ENCODE measurements around the gene INPP4B. TPM values are rescaled to one million over a fixed set of nuclear protein-coding genes. Genes with fewer than 3 reads are reported as not detected.

The INPP4B gene
- total and polyA plus RNA-seq, 7 donors: 4.2 to 27.3 (median 17.2) TPM

DNA sequence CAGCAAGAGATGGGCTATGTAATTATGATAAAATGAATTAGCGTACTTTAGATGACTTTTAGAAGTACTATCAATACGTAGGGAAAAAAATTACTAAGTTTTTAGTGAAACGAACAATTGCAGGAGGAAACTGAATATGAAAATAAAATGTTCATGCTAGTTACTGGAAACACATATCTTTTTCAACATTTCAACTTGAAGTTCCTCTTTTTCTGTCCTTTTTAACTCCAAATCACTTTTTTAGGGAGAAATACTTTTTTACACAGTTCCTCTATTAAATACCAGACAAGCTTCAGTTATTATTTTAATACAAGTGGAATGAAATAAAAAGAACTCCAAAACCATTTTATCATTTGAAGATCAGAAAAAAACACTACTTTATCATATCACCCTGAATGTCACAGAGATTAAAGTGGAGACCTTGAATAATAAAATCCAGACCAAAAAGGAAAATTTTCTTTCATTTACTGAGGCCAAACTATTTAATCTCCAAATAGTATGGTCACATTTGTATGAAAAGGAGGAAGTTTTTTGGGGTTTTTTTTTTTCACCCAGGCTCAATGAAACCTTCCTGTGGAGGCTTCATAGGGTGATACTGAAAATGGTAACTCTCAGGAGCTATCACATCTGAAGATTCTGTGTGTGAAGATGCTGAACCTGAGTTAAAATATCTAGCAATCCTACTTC is 306.2 kb downstream of the INPP4B start:
- TF ChIP-seq EP300 (IDR thresholded peaks at IDR 0.05): no peak
- TF ChIP-seq, protein P1, sequence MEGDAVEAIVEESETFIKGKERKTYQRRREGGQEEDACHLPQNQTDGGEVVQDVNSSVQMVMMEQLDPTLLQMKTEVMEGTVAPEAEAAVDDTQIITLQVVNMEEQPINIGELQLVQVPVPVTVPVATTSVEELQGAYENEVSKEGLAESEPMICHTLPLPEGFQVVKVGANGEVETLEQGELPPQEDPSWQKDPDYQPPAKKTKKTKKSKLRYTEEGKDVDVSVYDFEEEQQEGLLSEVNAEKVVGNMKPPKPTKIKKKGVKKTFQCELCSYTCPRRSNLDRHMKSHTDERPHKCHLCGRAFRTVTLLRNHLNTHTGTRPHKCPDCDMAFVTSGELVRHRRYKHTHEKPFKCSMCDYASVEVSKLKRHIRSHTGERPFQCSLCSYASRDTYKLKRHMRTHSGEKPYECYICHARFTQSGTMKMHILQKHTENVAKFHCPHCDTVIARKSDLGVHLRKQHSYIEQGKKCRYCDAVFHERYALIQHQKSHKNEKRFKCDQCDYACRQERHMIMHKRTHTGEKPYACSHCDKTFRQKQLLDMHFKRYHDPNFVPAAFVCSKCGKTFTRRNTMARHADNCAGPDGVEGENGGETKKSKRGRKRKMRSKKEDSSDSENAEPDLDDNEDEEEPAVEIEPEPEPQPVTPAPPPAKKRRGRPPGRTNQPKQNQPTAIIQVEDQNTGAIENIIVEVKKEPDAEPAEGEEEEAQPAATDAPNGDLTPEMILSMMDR (IDR thresholded peaks at IDR 0.05): no peak
- TF ChIP-seq POLR2AphosphoS5 (IDR thresholded peaks at IDR 0.05): no peak
- TF ChIP-seq POLR2A (IDR thresholded peaks at IDR 0.05): no peak
- Histone ChIP-seq H3K9me3 (no peaks in the 10 kb centered on the region), H3K36me3 (no peaks in the 10 kb centered on the region), H3K4me1 (no peaks in the 10 kb centered on the region), H3K27me3 (no peaks in the 10 kb centered on the region), H3K27ac (no peak overlapping the region), H3K4me3 (no peak overlapping the region)
- WGBS, 2 donors: 28 to 31% methylated on average over 3 of the region's 3 CpGs
- intact Hi-C loops (cut with DNase I): no loop called here
- DNase-seq: no peak

DNA sequence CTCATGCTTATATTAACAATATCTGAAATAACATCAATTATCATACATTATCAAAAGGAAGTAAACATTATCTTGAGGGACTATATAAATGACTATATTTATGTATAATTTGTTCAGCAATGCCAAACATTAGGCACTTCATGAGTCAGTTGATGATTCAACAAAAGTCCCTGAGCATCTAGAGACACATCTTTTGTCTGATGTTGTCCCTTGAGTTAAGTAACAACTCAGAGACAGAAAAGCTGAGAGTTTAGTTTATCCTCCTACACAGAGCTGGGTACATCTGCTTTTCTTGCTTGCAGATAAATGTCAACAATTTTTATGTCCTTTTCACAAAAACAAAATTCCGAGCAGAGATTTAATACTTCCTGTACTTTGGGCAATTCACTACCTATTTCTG is 311.1 kb downstream of the INPP4B start:
- TF ChIP-seq, protein P1 (IDR thresholded peaks at IDR 0.05): no peak
- TF ChIP-seq POLR2A (IDR thresholded peaks at IDR 0.05): no peak
- TF ChIP-seq EP300 (IDR thresholded peaks at IDR 0.05): no peak
- TF ChIP-seq POLR2AphosphoS5 (IDR thresholded peaks at IDR 0.05): no peak
- no peaks in the 10 kb centered on the region for H3K4me1 ChIP-seq
- H3K27me3 ChIP-seq: no peaks in the 10 kb centered on the region
- intact Hi-C loops (cut with DNase I): no loop called here
- H3K4me3 ChIP-seq: no peak overlapping the region
- no peak for DNase-seq
- 80 to 82% methylated on average over 1 of the region's 1 CpG for WGBS, 2 donors
- H3K9me3 ChIP-seq: no peaks in the 10 kb centered on the region
- H3K36me3 ChIP-seq: no peaks in the 10 kb centered on the region
- no peak overlapping the region for H3K27ac ChIP-seq

DNA sequence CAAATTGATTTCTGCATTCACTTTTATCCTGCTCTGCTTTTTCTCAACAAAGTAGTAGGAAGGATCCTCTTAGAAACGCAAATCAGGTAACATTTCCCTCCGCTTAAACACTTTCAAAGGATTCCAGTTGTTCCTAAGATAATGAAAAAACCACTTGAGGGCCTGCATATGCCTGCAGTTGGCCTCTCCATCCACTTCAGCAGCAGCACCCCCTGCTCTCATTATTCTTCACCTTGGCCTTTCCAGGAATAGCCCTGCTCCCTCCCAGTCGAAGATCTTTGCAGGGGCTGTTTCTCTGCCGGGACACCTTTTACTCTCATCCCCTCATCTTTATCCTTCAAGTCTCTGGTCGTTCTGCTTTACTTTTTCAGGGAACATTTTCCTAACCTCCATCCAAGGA is 314.0 kb downstream of the INPP4B start:
- WGBS, 2 donors: 89 to 91% methylated on average over 5 of the region's 5 CpGs

DNA sequence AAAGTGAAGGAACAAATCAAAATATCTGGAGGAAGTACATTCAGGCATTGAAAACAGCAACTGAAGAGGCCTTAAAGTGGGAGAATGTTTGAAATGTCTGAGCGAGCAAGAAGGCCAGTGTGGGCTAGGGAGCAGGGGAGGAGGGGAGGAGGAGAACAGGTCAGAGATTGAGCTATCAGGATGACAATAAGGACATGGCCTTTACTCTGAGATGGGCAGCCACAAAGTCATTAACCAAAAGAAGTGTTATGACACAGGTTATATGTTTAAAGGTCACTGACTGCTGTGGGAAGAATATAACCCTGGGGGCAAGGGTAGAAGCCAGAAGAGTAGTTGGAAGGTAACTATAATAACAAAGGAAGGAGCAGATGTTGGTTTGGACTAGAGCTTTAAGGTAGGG is 315.4 kb downstream of the INPP4B start:
- Histone ChIP-seq H3K27me3 (no peaks in the 10 kb centered on the region), H3K27ac (no peak overlapping the region), H3K9me3 (no peaks in the 10 kb centered on the region), H3K36me3 (no peaks in the 10 kb centered on the region), H3K4me3 (no peak overlapping the region), H3K4me1 (no peaks in the 10 kb centered on the region)
- no peak for DNase-seq
- intact Hi-C loops (cut with DNase I): no loop called here
- TF ChIP-seq, protein P1 (IDR thresholded peaks at IDR 0.05): no peak
- TF ChIP-seq POLR2AphosphoS5 (IDR thresholded peaks at IDR 0.05): no peak
- no peak for TF ChIP-seq POLR2A (IDR thresholded peaks at IDR 0.05)
- TF ChIP-seq EP300 (IDR thresholded peaks at IDR 0.05): no peak
- WGBS, 2 donors: 88 to 90% methylated on average over 1 of the region's 1 CpG

More for the DNA sequence above, 314.0 kb downstream of the INPP4B start:
- intact Hi-C loops (cut with DNase I): no loop called here
- no peak for DNase-seq
- H3K27me3 ChIP-seq: no peaks in the 10 kb centered on the region
- H3K27ac ChIP-seq: no peak overlapping the region
- no peak overlapping the region for H3K4me3 ChIP-seq
- TF ChIP-seq, protein P1 (IDR thresholded peaks at IDR 0.05): no peak
- TF ChIP-seq EP300 (IDR thresholded peaks at IDR 0.05): no peak
- TF ChIP-seq POLR2AphosphoS5 (IDR thresholded peaks at IDR 0.05): no peak
- no peak for TF ChIP-seq POLR2A (IDR thresholded peaks at IDR 0.05)
- no peaks in the 10 kb centered on the region for H3K36me3 ChIP-seq
- no peaks in the 10 kb centered on the region for H3K4me1 ChIP-seq
- H3K9me3 ChIP-seq: no peaks in the 10 kb centered on the region

DNA sequence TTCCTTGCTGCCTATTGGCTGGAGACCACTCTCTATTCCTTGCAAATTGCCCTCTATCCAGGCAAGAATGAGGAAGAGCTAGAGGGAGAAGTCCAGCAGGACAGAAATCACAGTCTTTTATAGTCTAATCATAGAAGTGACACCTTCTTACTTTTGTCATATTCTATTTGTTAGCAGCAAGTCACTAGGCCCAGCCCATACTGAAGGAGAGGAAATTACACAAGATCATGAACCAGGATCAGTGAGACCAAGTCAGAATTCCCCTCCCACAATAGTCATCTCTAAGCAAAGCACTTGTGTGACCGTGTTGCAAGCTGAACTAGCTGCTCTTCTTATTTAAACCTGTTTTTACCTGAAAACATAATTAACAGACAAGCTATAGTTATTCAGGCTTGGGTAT is 317.7 kb downstream of the INPP4B start:
- TF ChIP-seq, protein P1 (IDR thresholded peaks at IDR 0.05): no peak
- TF ChIP-seq POLR2A (IDR thresholded peaks at IDR 0.05): no peak
- TF ChIP-seq POLR2AphosphoS5 (IDR thresholded peaks at IDR 0.05): no peak
- TF ChIP-seq EP300 (IDR thresholded peaks at IDR 0.05): no peak
- Histone ChIP-seq H3K9me3 (no peaks in the 10 kb centered on the region), H3K36me3 (no peaks in the 10 kb centered on the region), H3K4me1 (no peaks in the 10 kb centered on the region), H3K27ac (no peak overlapping the region), H3K4me3 (no peak overlapping the region), H3K27me3 (no peaks in the 10 kb centered on the region)
- intact Hi-C loops (cut with DNase I): no loop called here
- DNase-seq: no peak
- WGBS, 2 donors: 82 to 84% methylated on average over 1 of the region's 1 CpG
